PFSK-1 (cell line): ENCODE data around the gene CTIF.

ENCODE experiments used
- POLR2AphosphoS5 ChIP-seq: IDR thresholded peaks from 2 replicates; pipeline ENCODE4 v1.6.1; 2012; ENCODE audit warnings: low read depth, mild to moderate bottlenecking, control low read depth, low read length, moderate library complexity
- SIN3A ChIP-seq: IDR thresholded peaks from 2 replicates; pipeline ENCODE4 v1.6.1; 2012; ENCODE audit warnings: mild to moderate bottlenecking, low read length, moderate library complexity, borderline replicate concordance; ENCODE audit not compliant: insufficient read depth

GRCh38 chr18:48528861-48529260, 10.0 kb upstream of the CTIF start:
- TF ChIP-seq SIN3A, result no peak
- TF ChIP-seq POLR2AphosphoS5, result no peak
